Activated CD4-positive, alpha-beta T cell treated with anti-CD3 and anti-CD28 coated beads, Interleukin-2, amount 50 U/mL, for 1 hour (primary cell): ENCODE data around the gene SPATA1.
A peak's percentile ranks its signal among the peaks of the same experiment; 100 is the strongest.
"Not testable (repeated sequence)": the region's sequence is repeated elsewhere in the genome, so short reads cannot be mapped to it uniquely, and the experiment has no call there.

ENCODE experiments used
- DNase-seq: peaks from one replicate; pipeline ENCODE4 v3.0.0-alpha.2; 2020

Gene SPATA1

GRCh38 chr1:84506002-84506728, at the start of gene SPATA1, which contains the start of gene GNG5:
Gene SPATA1 (plus strand): TSS chr1:84506386. CDS start chr1:84516360, 9,974 bp downstream.
Gene GNG5 (minus strand): TSS chr1:84506581. CDS start chr1:84506091, 490 bp downstream.
- peak; percentile 97 for DNase-seq

GRCh38 chr1:84462118-84462517, 44.1 kb upstream of the SPATA1 start:
- no peak for DNase-seq

GRCh38 chr1:84467298-84467697, 38.9 kb upstream of the SPATA1 start:
- DNase-seq, result no peak

GRCh38 chr1:84476225-84476624, 30.0 kb upstream of the SPATA1 start:
- DNase-seq, result no peak

GRCh38 chr1:84478876-84479868, 27.0 kb upstream of the SPATA1 start, which contains the start of gene RPF1:
Gene RPF1 (plus strand): TSS chr1:84479266. CDS start chr1:84479282, 16 bp downstream.
- peak; percentile 77 for DNase-seq

- no peak for DNase-seq
These were observed 26.2 kb upstream of the SPATA1 start for GRCh38 chr1:84479998-84480397.

GRCh38 chr1:84480650-84481049, 25.5 kb upstream of the SPATA1 start:
- no peak for DNase-seq

- DNase-seq, result no peak
These were observed 24.9 kb upstream of the SPATA1 start for GRCh38 chr1:84481317-84481716.

GRCh38 chr1:84488107-84488506, 18.1 kb upstream of the SPATA1 start:
- no peak for DNase-seq

GRCh38 chr1:84489766-84490165, 16.4 kb upstream of the SPATA1 start:
- DNase-seq, result no peak

- DNase-seq, result no peak
These were observed 13.5 kb upstream of the SPATA1 start for GRCh38 chr1:84492726-84493125.

GRCh38 chr1:84493747-84494146, 12.4 kb upstream of the SPATA1 start:
- no peak for DNase-seq

- no peak for DNase-seq
These were observed 9.7 kb upstream of the SPATA1 start for GRCh38 chr1:84496498-84496897.

- no peak for DNase-seq
These were observed 8.4 kb upstream of the SPATA1 start for GRCh38 chr1:84497631-84498275.

GRCh38 chr1:84502927-84503326, 3.3 kb upstream of the SPATA1 start:
- DNase-seq, result no peak

- DNase-seq, result no peak
These were observed 1.4 kb upstream of the SPATA1 start for GRCh38 chr1:84504580-84505492.

GRCh38 chr1:84505493-84506001, 639 bp upstream of the SPATA1 start:
- no peak for DNase-seq

- DNase-seq, result no peak
These were observed 705 bp downstream of the SPATA1 start for GRCh38 chr1:84506729-84507453.

- DNase-seq, result not testable (repeated sequence)
These were observed 1.7 kb downstream of the SPATA1 start for GRCh38 chr1:84507887-84508286.

GRCh38 chr1:84508510-84508909, 2.3 kb downstream of the SPATA1 start:
- DNase-seq, result no peak

- no peak for DNase-seq
These were observed 2.8 kb downstream of the SPATA1 start for GRCh38 chr1:84509029-84509428.
